ENCODE data around the gene NAPG. TPM values are rescaled to one million over a fixed set of nuclear protein-coding genes. Genes with fewer than 3 reads are reported as not detected.

The NAPG gene
- total and polyA plus RNA-seq, 9 of the 15 experiments (the other 6 are each of a cell fraction or from before 2014, with no cell fraction given), result 31.6 to 63.3 (median 50.9) TPM

GRCh38 chr18:10557085-10557677 lies 31.4 kb downstream of the NAPG start:
- intact Hi-C loops (cut with micrococcal nuclease), result no loop called here
- POLR2A ChIA-PET, result interaction anchor here (1.4 to 1.6 kb wide), 2 partner anchors 8 to 22 kb away, joined by 4 read pairs; no protein-coding TSS in a partner anchor

DNA sequence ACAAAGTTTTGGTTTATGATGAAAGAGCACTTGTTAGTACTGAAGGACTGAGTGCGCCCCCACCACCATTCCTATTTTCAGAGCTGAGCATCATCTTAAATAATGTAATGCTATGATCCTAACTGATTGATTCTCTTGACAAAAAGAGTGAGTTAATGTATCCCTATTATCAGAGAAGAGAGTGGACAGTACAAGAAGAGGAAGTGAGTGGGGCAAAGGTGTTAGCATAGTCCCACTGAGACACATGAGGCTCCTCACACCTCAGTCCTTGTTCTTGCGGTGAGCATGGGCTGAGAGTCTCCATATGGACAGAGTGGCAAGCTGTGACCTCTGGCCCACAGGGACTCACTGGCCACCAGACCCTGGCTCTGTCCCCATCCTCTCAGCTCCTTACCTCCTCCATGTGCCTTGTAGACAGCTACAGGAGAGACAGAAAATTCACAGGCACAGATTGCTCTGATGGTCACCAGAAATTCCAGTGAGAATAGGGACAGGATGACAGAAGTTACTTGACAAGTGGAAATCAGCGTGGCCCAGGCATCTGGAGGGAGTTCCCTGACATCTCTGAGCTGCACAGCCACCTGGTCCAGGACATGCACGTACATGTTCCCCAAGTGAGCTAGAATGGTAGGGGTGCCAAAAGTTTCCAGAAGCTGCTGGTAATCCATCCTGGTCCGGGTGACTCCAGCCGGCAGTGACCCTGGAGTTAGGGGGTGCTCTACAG lies 32.6 kb downstream of the NAPG start:
- no TSS peak for BruUV-seq (replicated peaks)
- no peaks in the 10 kb centered on the region for H3K9me3 ChIP-seq (replicated peaks; ENCODE audit: control insufficient read depth, insufficient read depth, low read depth, low read length)
- no peak overlapping the region for H3K9ac ChIP-seq (ENCODE audit: insufficient read depth in 1 of 2, low read depth in 2 of 2, low read length in 2 of 2)
- intact Hi-C loops (cut with micrococcal nuclease), result no loop called here
- ATAC-seq (no peak), FAIRE-seq (no peak), DNase-seq (ENCODE audit: extremely low read depth in 1 of 4, low spot score in 3 of 4) (no peak)
- no peak overlapping the region for H3K4me3 ChIP-seq
- H3K4me1 ChIP-seq (replicated peaks in 1 of 2; ENCODE audit: control insufficient read depth in 2 of 2, insufficient read depth in 2 of 2, low read length in 2 of 2), result 0 out of 5 replicates have a peak, but pooled peaks cover 0 to 4% of the 10 kb centered on the region in 2 experiments
- CTCF ChIA-PET (ENCODE audit: low intra/inter-chr PET ratio), result no interaction called here
- peaks cover 29% of the 10 kb centered on the region for H3K36me3 ChIP-seq (ENCODE audit: control insufficient read depth, insufficient read depth, low read length)
- no peak overlapping the region for H3K4me2 ChIP-seq (ENCODE audit: insufficient read depth, low read length)
- 72% methylated on average over 6 of the region's 6 CpGs for WGBS (ENCODE audit: insufficient coverage, low coverage, missing lambda C conversion rate)
- TF ChIP-seq, protein P1, sequence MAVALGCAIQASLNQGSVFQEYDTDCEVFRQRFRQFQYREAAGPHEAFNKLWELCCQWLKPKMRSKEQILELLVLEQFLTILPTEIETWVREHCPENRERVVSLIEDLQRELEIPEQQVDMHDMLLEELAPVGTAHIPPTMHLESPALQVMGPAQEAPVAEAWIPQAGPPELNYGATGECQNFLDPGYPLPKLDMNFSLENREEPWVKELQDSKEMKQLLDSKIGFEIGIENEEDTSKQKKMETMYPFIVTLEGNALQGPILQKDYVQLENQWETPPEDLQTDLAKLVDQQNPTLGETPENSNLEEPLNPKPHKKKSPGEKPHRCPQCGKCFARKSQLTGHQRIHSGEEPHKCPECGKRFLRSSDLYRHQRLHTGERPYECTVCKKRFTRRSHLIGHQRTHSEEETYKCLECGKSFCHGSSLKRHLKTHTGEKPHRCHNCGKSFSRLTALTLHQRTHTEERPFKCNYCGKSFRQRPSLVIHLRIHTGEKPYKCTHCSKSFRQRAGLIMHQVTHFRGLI (CRISPR knock-in tag; IDR thresholded peaks at IDR 0.05), result no peak
- TF ChIP-seq RBM39 (optimal IDR thresholded peaks at IDR 0.05; ENCODE audit: low read depth, low read length) (no peak), SPI1 (IDR thresholded peaks at IDR 0.05; ENCODE audit: borderline replicate concordance, low read depth, low read length) (peak; percentile 46; the same call in 1 of the 2 replicates), SUPT5H (IDR thresholded peaks at IDR 0.05) (peak; percentile 40; the same call in 1 of the 2 replicates), POLR2A (conservative IDR thresholded peaks at IDR 0.05) (peak; percentile 35; the same call in 1 of the 2 replicates), ZNF561 (CRISPR knock-in tag; conservative IDR thresholded peaks at IDR 0.05) (no peak), ZBTB9 (CRISPR knock-in tag; IDR thresholded peaks at IDR 0.05) (no peak)
- no peak overlapping the region for H3K27ac ChIP-seq (ENCODE audit: extremely low read depth, low read depth, low read length)
- no peaks in the 10 kb centered on the region for H4K20me1 ChIP-seq (replicated peaks; ENCODE audit: control insufficient read depth, insufficient read depth, low read length)
- no peak overlapping the region for H2AFZ ChIP-seq (ENCODE audit: low read depth, low read length)
- no peaks in the 10 kb centered on the region for H3K9me1 ChIP-seq (ENCODE audit: control insufficient read depth, insufficient read depth, low read length)
- no peaks in the 10 kb centered on the region for H3K79me2 ChIP-seq (ENCODE audit: control insufficient read depth, insufficient read depth, low read length)
- POLR2A ChIA-PET, result interaction anchor here (0.6 to 1.4 kb wide), 2 partner anchors 9 to 31 kb away, joined by 3 to 4 read pairs; no protein-coding TSS in a partner anchor
- in situ Hi-C loops (cut with MboI), result loop anchor here (25.0 kb wide), 1 partner anchor 1004 kb away; no protein-coding TSS in a partner anchor
- no peaks in the 10 kb centered on the region for H3K27me3 ChIP-seq (ENCODE audit: control insufficient read depth in 2 of 2, insufficient read depth in 2 of 2, low read length in 2 of 2)

More at GRCh38 chr18:10557085-10557677, 31.4 kb downstream of the NAPG start:
- Histone ChIP-seq H3K27me3 (ENCODE audit: control insufficient read depth in 2 of 2, insufficient read depth in 2 of 2, low read length in 2 of 2) (no peaks in the 10 kb centered on the region), H3K9me1 (ENCODE audit: control insufficient read depth, insufficient read depth, low read length) (no peaks in the 10 kb centered on the region), H3K9me3 (replicated peaks; ENCODE audit: control insufficient read depth, insufficient read depth, low read depth, low read length) (no peaks in the 10 kb centered on the region), H4K20me1 (replicated peaks; ENCODE audit: control insufficient read depth, insufficient read depth, low read length) (no peaks in the 10 kb centered on the region), H2AFZ (ENCODE audit: low read depth, low read length) (no peak overlapping the region), H3K4me1 (replicated peaks in 1 of 2; ENCODE audit: control insufficient read depth in 2 of 2, insufficient read depth in 2 of 2, low read length in 2 of 2) (0 out of 5 replicates have a peak, but pooled peaks cover 0 to 4% of the 10 kb centered on the region in 2 experiments), H3K79me2 (ENCODE audit: control insufficient read depth, insufficient read depth, low read length) (no peaks in the 10 kb centered on the region), H3K4me3 (no peak overlapping the region), H3K27ac (ENCODE audit: extremely low read depth, low read depth, low read length) (no peak overlapping the region), H3K9ac (ENCODE audit: insufficient read depth in 1 of 2, low read depth in 2 of 2, low read length in 2 of 2) (no peak overlapping the region), H3K4me2 (ENCODE audit: insufficient read depth, low read length) (no peak overlapping the region), H3K36me3 (ENCODE audit: control insufficient read depth, insufficient read depth, low read length) (peaks cover 40% of the 10 kb centered on the region)
- CTCF ChIA-PET (ENCODE audit: low intra/inter-chr PET ratio), result no interaction called here
- BruUV-seq (replicated peaks), result no TSS peak
- WGBS (ENCODE audit: insufficient coverage, low coverage, missing lambda C conversion rate), result 78% methylated on average over 6 of the region's 6 CpGs
- DNase-seq (ENCODE audit: extremely low read depth in 1 of 4, low spot score in 3 of 4) (no peak), ATAC-seq (no peak), FAIRE-seq (no peak)
- in situ Hi-C loops (cut with MboI), result loop anchor here (25.0 kb wide), 1 partner anchor 1005 kb away; no protein-coding TSS in a partner anchor
- TF ChIP-seq ZNF143 (CRISPR knock-in tag; IDR thresholded peaks at IDR 0.05) (no peak), KDM1A (IDR thresholded peaks at IDR 0.05) (peak; percentile 74 to 81)
